ELR (cell line): ENCODE measurements around the gene WDR91.

Experiments used
- DNase-seq: peaks from one replicate; pipeline ENCODE4 v3.0.0-alpha.2; 2015; ENCODE audit warnings: low read depth

The WDR91 gene

DNA sequence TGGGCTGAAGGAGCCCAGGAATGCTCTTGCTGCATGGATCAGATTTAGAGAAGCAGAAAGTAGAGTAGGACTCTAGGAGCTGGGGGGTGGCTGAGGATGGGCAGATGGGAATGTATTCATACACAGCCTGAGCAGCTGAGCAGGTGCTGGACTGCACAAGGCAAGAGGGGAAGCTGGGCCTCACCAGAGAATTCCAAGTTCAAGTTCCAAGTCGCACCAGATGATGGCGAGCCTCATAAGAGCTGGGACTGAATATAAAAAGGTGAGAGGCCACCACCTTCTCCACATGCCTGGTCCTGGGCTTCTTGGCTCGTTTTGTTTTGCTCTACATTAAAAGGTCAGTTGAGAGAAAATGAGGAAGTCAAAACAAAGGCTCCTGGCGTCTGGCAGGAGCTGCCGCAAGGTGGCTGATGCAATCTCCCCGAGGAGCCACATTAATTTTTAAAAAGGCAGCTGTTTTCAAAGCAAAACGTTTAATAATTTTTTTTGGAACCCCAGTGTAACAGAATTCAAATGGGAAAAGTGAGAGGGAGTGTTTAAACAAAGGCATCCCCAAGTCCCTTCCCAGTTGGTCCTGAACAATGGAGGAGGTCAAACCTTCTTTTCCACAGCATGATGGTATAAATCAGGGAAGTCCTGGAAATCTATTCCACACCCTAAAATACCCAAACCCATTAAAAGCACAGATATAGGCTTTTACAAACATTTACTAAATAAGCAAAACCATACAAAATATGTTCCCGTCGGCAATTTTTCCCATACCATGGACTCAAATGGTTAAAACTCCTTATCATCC is 50.3 kb downstream of the WDR91 start:
- no peak for DNase-seq

DNA sequence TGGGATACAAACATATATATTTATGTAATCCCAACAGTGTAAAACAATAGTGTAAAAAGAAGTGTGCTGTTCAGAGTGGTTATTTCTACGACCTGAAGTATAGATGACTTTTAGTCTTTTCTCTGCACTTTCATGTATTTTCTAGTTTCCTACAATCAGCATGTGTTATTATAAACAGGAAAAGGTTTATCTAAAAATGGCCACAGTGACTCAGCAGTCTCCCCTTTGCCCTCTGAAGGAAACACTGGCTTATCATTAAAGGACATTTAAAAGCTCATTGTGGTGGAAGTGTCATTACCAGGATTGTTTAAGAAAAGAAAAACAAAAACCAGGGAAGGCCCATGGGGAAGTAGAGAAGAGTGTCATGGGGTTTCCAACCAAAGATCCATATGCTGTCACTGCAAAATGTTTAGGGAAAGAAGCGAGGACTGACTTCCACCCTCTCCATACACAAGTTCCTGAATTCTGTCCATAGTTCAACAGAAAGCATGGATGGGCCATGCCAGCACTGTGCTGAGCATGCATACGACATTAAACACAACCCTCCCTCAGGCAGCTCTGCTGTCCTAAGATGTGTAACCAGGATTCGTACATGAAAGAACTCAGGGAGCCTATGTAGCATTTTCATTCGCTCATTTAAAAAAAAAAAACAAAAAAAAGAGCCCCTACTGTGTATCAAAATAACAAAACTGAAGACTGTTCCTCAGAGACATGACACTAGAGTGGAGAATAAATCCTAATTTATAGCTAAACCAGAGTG is 51.0 kb downstream of the WDR91 start:
- DNase-seq: peak; percentile 46

DNA sequence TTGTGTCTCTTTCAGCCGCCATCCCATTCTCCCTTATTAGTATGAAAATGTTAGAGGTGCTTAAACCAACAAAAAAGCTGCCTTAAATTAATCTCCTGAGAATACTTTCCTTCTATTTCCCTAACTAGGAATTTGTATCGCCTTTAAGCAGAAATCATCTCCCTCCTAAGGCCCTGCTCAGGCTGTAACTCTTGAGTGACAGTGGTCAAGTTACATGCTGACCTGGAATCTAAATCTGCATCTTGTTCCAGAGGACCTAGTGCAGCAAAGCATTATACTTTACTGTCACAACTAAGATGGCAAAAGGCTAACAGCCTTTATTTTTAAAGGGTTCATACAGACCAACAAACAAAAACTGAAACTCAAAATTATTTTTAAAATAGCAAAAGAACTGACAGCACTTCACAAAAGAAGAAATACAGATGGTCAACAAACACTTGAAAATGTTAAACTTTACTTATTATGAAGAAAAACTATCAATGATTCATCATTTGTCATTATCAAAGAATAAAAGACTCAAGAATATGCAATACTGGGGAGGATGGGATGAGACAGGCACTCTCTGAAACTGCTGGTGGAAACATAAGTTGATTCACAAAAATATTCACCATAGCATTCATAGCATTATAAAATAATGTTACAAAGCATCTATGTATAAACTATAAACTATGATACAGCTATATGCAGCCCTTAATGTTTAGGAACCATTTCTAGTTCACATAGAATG is 51.8 kb downstream of the WDR91 start:
- DNase-seq: peak; percentile 42

DNA sequence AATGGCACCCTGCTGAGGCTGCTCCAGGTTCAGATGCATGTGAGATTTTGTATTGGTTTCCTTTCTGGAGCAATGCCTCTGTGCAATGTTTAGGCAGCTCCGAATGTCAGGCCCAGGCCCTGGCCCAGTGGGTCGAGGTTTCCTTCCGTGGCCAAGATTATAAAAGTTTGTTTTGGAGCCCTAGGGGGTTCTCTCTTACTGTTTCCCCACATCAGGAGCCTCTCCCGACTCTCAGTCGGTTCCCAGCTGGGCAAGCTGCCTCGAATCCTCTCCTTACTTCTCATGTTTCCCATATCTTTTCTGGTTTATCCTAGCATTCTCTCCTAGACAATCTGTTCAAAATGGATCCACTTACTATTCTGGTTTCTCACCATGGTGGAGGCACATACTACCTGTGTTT is 52.5 kb downstream of the WDR91 start:
- no peak for DNase-seq

DNA sequence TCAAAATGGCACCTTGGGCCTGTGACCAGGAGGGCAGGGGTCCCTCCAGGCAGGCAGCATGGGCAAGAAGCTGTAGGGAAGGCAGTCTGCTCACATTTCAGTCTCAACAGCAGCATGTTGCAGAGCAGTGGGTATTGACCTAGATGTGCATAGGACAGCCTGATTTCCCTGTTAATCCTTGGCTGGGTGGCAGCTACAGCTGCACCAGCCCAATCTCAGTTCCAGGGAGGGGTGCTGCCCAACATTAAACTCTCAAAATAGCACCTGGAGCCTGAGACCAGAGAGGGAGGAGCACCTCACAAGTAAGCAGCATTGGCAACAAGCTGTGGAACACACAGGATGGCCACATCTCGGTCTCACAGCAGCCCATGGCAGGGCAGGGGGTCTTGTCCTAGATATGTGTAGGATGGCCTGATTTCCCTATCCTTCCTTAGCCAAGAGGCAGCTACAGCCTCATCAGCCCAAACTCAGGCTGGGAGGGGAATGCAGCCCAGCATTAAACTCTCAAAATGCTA is 53.1 kb downstream of the WDR91 start:
- no peak for DNase-seq

DNA sequence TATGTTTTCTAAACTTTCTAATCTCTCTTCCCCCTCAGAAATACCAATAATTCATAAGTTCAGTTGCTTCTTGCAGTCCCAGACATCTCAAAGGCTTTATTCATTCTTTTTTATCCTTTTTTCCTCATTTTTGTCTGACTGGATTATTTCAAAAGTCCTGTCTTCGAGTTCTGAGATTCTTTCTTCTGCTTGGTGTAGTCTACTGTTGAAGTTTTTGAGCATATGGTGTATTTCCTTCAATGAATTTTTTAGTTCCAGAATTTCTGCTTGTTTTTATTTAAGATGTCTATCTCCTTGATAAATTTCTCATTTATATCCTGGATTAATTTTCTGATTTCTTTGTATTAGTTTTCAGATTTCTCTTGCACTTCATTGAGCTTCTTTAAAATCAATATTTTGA is 55.0 kb downstream of the WDR91 start:
- DNase-seq: no peak

DNA sequence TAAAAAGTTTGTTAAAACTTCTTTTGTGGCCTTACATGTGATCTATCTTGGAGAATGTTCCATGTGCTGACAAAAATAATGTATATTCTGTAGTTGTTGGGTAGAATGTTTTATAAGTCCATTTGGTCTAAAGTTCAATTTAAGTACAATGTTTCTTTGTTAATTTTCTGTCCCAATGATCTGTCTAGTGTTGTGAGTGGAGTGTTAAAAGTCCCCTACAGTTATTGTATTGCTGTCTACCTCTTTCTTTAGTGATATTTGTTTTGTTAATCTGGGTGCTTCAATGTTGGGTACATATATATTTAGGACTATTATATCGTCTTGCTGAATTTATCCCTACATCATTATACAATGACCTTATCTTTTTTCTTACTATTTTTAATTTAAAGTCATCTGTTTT is 56.6 kb downstream of the WDR91 start:
- DNase-seq: no peak

DNA sequence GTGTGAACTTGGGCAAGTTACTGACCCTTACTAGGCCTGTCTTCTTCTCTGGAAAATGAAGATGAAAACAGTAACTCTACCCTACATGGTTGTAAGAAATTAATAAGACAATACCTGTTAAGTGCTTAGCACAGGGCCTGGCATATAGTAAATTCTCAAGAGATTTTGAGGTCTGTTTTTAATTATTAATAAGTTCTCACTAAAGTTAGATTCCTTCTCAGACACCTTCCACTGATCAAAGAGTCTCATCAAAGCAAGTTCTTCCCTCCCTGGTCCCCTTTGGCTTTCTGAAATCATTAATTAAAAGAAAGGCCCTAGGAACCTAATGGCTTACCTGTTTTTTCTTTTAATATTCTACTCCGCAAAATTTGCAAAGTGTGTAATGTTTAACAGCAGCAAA is 58.9 kb downstream of the WDR91 start:
- DNase-seq: no peak

DNA sequence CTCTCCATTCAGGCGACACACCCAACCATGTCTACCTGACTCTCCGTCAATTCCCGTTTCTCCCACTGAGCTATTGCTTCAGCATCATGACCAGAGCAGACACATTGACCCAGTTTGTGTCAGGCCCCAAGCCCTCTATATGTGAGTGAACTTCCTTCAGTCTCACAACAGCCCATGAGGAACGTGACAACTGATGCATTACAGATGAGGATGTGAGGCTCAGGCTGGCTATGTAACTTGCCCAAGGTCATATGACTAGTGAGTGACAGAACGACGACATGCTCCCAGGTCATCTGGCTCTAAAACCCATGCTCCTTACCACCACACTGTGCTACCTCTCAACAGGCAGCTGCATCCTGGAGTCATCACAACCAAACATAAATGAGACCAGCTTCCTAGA is 59.8 kb downstream of the WDR91 start:
- no peak for DNase-seq

DNA sequence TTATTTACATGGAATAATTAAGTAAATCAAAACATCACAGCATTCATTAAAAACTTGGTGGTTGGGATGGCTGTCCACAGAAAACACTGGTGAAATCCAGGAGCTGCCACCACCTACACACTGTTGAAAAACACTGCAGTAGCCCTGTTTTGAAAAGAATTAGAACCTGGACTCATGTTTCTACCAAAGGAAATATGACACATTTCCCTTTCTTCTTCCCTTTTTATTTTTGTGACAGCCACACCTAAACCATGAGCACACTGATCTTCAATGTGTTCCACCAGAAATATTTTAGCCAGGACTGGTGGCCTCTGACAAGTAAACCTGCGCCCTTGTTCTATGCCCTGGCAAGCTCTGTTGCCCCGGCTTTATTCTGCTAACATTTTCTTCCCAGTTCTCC is 60.2 kb downstream of the WDR91 start:
- no peak for DNase-seq

DNA sequence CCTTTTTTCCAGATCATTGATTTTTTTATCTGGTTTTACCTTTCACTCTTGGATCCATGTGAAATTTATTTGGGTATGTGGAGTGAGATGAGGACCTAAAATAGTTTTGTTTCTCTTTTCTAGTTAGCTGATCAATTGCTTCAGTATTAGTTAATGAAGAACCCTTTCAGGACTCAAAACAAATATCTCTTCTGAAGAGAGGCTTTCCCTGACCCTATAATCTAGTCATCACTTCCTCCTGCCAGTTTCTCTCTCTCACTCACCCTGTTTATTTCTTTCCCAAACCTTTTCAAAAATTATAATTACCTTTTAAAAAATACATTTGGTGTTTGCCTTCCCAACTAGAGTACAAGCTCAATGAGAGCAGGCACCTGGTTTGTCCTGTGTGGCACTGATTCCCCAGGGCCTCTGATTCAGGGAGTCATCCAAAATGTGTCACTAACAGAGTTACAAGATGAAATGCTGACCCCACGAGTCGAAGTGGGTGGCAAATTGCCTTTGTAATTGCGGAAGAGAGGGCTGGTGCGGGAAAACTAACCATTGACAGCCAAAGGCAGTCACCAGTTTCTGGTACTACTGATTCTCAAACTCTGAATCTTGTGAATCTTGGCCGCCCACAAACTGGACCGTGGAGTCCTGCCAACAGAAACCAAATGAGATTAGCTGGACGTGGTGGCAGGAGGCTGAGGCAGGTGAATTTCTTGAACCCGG is 61.1 kb downstream of the WDR91 start:
- no peak for DNase-seq

DNA sequence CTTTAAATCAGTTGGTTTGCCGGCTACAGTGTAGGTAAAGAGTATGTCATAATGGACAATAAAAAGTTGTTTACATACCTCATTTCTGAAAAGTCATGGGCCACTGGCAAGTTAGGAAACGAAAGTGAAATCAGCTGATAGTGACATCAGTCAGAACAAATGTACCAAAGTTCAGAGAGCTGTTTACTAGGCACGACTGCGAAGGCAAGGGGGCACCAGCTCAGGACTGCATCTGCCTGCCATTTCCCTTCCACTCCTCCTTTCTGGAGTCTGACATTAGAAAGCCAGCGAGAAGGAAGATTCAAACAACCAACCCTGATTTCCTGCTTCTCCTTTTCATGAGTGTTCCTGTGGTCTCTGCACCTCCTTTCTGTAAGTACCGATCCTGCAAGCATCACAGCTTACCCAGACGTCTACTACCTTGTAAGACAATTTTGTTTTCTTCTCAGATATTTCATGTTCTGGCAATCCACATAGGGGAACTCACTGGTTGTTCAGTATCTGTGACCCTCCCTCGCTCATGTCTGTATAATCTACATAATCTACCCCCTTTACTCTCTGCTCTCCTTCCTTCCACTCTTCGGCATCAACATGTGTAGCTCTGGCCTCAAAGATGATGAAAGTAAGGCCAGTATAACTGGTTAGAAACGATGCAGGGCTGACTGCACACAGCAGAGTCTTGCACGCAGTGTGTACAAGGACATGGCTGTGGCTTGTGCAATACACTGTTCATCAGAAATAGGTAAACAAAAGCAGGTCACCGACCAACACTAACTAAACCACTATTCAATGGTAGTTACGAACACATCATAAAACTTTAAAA is 63.2 kb downstream of the WDR91 start, which contains the start of gene TMEM140:
Gene TMEM140, plus strand, starts transcription at position 174 of the 823 bp plus-strand sequence. CDS start 16,370 bp downstream, outside the sequence.
- DNase-seq: peak; percentile 71

DNA sequence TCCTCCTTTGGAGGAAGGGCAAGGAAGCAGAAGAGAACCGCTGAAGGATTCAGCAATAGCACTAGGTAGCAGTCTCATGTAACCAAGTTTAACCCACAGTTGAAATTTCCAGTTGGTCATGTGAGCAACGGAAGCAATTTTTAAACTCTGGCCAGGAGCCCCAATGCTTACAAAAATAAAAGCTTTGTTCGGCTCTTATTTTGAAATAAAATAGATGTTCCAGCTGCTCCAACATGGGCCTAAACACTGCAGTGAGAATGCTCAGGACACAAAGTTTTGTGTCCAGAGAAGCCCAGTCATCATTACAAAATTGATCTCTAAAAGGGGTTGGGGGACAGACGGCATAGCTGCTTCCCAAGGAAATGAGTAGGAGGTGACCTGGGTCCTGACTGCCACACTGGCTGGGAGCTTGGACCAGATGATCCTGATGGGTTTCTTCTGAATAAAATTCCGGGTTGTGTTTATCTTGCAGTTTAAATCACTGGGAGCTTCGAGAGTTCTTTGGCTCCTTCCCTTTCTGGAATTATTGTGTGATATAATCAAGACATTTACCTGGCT is 63.9 kb downstream of the WDR91 start:
- peak; percentile 25 for DNase-seq

DNA sequence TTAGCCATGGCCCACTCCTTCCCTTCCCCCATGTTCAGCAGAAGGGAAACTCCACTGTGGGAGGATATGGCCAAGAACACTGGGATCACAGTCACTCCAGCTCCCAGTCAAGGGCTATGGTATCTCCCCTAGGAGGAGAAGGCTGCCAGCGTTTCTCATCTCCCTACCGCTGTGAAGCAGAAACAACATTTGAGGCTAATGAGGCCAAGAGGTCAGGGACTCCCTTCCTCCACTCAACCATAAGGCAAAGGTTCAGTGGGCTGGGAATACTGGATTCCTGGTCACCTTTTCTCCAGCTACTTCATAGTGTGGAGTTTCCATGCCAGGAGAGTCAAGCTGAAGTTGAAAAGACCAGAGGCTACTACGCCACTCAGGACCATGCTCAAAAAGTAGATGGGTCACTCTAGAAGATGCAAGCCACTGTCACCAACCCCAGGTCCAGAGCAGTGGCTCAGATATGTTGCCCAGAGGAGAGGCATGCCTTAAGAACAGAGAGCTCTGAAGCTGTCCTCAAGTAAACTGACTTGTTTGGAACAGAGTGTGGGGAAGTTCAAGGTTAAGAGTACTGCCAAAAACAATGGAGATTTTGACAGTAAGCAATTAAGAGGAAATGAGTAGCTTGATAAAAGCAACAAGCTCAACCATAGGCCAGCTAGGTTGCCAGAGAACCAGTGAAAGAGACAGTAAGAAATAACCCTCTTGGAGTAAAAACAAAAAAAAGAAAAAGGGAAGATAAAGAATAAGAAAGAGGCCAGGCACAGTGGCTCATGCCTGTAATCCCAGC is 67.2 kb downstream of the WDR91 start:
- DNase-seq: no peak
